Stimulated activated CD4-positive, alpha-beta T cell treated with anti-CD3 and anti-CD28 coated beads, Interleukin-1b, Interleukin-23, amount 100 ng/mL, for 24 hours (primary cell): Measurements from ENCODE around the gene ARL2BP.

Experiments
- DNase-seq, 4 experiments: peaks; one replicate each; pipeline ENCODE4 v3.0.0-alpha.2; 2020; ENCODE audit warnings: low read depth in 4 of 4, low spot score in 1 of 4

ARL2BP gene

DNA sequence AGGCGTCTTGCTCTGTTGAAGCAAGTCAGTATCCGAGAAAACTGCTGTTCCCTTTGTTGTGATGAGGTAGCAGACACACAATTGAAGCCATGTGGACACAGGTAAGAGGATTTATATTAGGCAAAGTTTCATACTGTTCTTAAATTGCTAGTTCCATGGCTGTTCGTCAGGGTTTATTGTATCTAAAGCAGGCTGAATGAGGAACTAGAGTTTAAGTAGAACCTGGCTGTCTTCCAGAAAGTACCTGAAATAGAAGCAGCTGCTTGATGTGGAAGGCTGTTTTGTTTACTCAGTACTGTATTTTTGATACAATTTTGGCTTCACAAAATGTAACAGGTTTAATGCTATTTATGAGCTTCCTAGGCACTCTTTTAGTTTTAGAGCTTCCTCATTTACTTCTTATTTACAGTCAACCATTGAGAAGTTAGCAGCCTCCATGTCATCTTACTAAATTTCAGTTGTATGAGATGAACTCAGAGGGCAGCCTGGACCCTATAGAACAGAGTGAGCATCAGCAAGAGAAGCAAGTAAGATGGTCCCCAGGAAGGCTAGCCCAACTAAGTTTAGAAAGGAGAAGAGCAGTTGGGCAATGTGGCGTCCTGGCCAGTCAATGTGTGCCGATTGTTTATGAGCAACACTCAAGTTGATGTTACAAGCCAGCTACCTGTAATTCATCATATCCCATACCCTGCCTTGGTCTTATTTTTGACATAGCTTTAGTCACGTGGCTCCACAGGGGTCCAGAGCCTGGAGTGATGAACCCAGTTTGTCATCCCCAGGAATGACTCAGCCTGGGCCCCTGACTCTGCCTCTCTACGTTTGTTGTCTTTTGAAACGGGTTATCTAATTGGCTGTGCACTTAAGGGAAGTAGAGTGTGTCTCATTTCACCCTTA, 9.7 kb upstream of the ARL2BP start:
- peak in 2 of 4 experiments; percentile 2 to 25 for DNase-seq

DNA sequence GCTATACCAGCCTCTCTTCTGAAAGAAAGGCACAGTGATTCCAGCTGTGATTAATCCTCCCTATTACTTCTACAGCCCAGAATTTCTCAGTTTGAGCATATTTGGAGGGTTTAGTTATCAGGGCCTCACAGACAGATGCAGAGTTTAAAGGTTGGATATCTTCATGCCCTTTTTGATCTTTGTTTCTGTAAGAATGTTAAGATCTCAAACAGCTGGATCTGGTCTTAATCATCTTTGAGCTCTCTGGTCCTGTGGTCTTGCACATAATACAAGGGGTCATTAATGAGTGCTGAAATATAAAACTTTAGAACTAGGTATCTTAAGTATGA, 9.1 kb upstream of the ARL2BP start:
- no peak for DNase-seq

DNA sequence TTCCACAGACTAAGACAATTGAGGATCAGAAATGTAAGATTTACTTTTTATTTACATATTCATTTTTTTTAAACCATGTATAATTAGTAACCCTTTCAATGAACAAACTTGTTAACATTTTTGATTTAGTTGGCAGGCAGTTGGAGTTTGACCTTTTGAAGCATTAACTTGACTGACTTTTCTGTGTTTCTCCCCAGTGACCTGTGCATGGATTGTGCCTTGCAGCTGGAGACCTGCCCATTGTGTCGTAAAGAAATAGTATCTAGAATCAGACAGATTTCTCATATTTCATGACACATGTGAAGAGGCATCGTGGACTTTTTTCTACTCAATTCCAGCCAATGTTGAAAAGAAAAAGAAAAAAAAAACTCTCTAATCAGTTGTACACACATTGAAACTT, 6.4 kb upstream of the ARL2BP start:
- DNase-seq, result no peak

DNA sequence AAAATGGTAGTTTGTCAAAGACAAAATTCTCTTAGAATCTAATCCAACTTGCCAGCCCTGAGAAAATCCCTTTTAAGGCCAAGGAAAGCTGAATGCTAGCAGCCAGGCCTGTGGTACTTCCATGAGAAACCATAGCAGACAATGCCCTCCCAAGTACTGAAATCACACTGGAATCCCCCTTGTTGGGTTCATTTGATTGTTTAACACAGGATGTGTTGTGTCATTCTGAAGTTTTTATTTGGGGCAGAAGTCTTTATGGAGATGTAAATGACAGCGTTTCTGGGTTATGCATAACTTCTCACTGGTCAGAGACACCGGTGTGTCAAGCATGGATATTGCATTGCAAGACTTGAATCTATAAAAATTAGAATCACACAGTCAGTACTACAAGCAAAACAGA, 6.0 kb upstream of the ARL2BP start:
- DNase-seq, result no peak

DNA sequence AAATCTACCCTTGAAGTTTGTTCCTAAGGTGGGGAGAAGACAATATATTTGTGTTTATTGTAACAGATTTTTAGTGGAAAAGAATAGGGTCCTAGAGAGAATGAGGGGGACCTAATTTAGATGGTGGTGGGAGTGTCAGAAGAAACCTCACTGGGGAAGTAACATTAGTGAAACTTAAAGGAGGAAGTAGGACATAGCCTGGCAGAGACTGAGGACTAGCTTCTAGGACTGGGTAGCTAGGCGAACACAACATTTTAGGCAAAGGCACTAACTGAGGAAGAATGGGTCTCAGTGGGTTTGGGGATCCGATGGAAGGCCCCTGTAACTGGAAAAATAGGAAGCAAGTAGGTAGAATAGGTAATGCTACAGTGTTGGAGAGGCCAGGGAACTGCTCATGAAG, 4.2 kb upstream of the ARL2BP start:
- no peak for DNase-seq

DNA sequence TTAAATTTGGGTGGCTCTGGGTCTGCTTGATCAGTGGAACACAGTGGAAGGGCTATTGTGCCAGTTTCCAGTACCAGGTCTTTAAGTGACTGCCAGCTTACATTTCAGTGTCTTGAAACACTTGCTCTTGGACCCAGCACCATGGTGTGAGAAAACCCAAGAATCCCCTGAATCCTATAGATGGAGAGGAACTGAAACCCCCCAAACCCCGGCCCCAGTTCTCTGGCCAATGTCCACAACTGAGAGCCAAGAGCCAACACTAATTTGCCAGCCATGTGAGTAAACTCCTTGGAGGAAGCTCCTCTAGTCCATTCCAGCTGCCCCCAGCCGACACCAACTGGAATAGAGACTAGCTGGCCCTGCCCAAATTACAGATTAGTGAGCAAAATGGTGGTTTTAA, 2.4 kb upstream of the ARL2BP start:
- no peak for DNase-seq

DNA sequence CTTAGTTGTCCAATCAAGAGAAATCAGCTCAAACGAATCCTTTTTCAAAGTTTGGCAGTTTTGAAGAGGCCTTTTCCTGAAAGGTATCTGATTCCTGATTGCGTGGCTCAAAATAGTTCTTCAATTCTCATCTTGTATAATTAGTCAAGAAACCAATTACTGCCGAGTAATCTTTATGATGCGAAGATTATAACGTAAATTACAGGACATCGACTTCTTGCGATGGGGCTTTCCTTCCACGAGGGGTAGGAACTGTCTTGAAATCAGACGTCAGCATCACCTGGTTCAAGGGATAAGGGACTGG, 644 bp upstream of the ARL2BP start:
- no peak for DNase-seq

DNA sequence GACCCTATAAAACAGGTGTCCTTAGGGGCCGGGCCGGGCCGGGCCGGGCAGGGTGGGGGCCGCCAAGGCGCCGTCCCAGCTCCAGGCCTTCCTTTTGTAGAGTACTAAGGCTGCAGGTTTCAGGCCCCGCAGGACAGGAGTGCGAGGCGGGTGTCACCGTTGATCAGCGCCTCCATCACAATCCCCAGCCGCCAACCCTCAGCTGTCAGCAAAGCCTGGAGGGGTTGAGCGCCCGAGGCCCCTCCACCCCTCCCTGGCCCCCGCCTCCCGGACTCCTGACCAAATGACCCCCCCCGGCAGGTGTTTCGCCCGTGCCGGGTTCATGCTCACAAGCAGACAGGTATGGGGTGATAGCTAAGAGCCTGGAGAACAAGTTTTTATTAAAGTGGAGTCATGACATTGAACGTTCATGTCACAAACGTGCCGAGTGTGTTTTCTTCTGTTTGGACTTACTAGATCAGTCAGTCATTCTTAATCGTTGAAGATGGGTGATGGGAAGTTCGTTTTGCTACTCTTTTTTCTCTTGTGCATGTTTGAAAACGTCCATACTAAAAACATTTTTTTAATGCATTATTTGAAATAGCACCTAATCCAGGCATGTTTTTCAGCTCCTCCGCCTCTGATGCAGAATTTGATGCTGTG, 534 bp downstream of the ARL2BP start:
- DNase-seq, result no peak

DNA sequence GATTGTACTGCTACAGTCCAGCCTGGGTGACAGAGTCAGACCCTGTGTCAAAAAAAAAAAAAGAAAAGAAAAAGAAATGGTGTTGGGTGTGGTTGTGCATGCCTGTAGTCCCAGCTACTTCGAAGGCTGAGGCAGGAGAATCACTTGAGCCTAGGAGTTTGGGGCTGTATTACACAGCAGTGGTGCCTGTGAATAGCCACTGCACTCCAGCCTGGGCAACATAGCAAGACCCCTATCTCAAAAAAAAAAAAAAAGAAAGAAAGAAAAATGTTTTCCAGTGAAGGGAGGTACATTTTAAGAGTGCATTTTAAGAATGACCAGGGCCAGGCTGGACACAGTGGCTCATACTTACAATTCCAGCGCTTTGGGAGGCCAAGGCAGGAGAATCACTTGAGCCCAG, 6.3 kb downstream of the ARL2BP start:
- DNase-seq, result no peak

DNA sequence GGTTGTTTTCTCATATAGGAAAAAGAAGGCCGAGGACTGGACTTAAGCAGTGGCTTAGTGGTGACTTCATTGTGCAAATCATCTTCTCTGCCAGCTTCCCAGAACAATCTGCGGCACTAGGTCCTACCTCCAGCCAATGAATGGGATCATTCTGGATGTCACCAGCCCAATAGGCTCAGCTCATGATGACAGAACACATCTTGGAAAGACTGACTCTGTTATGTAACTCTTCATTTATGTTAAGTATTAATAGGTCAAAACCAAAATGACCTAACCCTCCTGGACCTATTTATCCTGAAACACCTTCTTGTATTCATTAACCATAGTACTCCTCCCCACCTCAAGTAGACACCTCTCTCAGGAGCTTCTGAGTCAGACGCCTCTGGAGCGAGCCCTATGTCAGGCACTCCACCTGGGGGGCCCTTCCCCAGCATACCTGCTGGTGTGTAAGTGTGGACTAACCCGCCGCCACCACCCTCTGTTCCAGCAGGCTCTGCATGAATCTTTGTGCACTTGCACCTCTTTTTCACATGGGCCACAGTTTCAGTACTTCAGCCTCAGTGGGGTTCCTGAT, 7.2 kb downstream of the ARL2BP start:
- no peak for DNase-seq

DNA sequence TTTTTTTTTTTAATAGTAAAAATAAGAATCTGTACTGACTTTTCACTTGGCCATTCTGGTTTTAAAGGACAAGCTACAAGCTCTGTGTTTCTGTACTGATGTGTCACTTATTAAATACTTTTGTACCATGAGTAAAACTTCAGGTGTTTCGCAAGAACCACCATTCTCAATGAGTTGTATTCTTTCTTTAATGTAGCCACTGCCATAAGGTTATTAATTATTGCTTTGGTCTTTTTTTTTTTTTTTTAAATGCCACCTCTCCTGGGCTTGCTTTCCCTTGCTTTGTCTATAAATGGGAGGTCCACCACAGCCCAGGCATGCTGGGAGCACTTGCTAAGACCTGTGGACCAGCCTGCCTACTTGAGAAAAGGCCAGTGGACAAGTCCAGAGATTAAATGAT, 8.4 kb downstream of the ARL2BP start:
- no peak for DNase-seq

DNA sequence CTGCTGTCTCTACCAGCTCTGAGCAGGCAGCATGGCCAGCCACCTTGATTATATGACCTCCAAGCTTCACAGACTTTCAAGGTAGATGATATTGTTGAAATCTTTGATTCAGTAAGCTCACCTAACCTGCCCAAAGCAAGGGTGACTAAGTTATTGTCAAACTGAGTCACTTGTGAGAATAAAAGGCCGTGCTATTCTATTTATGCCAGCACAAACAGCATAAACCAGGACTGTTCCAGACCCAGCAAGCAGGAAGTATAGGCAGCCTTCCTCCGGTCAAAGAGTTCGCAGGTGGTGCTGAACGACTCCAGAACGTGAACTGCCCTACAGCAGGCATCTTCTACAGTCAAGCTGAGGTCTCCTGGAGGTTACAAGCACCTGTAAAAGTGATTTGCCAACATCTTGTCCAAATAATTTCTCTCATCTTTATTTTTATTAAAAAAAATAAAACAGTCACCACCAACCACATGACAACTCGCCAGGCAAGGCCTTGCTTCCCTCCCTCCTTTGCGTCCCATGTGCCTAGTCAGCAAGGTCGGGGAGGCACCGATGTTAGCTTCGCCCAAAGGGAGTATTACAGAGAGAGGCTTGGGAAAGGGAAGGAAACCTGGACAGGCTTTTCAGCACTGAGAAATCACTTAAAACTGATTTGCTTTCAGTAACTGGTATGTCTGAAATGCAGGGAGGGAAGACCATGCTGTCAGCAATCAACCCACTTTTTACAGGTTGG, 10.8 kb downstream of the ARL2BP start:
- no peak for DNase-seq

DNA sequence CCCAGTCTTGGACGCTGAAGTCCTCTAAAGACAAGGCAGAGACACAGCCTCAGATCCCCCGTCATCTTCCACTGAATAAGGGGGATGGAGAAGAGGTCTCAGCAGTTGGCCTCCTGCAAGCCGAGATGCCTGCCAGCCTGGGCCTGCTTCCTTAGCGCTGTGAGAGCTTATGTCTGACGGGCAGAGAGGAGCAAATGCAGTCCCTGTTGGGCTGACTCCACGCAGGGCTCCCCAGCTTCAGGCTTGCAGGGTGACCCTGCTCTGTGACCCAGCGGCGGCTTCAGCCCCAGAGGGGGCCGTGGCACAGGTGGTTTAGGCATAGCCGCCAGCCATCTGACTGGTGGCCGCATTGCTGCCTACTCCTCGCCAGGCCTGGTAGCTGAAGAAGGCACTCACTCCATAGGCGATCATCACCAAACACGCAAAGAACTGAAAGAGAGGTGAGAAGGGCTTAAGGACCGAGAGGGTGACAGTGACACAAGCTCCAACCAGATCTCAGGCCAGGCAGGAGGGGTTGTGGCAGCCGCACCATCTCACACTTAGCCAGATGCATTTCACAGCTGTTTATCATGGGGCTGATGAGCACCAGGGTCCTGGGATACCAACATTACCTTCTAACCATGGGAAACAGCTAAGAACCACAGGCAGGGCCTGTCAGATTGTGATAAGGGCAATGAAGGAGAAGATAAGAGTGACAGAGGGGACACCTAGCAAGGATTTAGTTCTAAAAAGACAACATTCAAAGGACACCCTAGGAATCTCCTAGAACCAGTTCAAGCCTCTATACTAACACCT, 11.7 kb downstream of the ARL2BP start:
- no peak for DNase-seq

DNA sequence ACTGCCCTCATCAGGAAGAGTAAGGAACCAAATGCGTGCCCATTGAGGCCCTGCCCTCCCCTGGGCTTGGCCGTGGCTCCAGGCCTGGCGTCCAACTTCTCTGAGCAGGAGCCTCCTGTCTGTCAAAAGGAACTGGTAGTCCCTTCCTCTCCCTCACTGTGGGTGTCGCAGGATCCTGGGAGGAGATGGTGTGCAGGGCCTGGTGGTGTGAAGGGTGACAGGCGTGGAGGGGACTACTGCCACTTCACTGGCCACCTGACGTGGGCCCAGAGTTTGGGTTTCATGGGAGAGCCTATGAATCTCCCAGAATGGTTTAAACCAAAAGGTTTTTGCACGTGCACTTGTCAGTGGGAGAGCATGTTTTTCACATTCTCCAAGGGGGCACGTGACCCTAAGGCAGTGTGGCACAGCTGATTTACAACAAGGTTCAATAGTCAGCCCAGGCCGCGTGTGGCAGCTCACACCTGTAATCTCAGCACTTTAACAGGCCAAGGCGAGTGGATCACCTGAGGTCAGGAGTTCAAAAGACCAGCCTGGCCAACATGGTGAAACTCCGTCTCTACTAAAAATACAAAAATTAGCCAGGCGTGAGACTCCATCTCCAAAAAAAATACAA, 12.5 kb downstream of the ARL2BP start:
- DNase-seq, result no peak

DNA sequence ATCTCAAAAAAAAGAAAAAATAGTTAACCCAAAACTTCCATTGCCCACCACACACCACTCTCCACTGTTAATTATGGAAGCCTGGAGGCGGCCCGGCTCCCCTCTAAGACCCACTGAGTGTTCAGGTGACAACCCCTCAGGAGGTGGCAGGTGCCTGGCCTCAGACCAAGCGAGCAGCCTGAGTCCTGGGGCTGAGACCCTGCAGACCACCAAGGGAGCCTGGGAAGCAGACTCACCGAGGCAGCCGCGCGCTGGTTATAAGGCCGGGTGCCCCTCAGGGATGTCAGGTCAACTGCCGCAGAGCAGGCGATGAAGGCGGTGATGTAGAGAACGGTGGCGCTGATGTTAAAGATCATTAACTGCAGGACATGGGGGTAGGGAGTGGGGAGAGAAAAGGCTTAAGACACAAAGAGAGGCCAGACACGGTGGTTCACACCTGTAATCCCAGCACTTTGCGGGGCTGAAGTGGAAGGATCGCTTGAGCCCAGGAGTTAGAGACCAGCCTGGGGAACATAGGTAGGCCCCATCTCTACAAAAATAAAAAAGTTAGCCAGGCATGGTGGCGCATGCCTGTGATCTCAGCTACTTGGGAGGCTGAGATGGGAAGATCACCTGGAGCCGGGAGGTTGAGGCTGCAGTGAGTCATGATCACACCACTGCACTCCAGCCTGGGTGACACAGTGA, 13.3 kb downstream of the ARL2BP start:
- DNase-seq, result no peak

DNA sequence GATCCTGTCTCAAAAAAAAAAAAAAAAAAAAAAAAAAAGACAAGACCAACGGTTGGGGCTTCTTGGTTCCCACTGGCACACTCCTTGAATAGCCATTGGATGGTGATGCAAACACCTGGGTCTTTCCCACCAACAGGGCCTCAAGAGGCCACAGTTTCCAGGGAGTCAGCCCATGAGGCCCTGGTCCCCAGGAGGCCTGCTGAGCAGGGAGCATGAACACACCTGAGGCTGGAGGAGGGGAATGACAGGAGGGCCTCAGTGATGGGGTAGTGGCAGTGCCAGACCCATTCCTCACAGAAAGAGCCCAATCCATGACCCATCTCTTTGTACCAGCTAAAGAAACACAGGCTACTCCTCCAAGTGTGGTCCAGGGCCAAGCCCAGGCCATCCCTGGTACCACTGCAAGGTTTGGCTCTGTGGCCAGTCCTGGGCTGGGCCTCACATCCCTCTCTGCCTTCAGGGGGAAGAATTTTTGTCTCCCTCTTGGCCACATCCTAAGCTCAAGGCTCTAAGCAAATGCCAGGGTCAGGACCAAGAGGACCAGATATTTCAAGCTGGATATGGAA, 13.9 kb downstream of the ARL2BP start:
- no peak for DNase-seq

DNA sequence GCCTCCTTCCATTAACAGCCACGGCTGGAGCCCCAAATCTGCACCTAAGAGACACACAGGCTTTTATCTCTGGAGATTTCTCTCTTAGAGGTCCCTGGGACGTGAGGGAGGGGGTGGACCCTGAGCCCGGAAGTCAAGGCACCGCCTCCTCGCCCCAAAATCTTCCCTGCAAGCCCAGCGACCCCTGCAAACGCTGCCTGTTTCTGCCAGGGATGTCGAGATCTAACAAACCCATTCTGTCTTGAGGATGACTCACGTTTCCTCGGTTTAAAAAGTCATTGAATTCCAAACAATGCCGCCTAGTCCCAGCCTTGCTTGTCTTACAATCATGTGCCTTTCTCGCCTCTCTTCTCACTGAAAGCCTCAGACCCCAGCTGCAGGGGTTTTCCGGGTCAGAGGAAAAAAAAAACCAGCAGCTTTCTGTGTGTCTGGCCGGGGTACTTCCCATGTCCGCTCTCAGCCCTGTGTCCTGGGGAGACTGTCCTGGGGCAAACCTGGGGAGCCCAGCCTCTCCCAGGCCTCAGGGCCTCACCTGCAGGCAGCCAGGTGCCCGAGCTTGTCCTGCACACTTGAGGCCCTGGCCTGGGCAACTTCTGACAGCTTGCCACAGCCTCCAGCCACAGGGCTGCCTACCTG, 15.4 kb downstream of the ARL2BP start:
- no peak for DNase-seq

DNA sequence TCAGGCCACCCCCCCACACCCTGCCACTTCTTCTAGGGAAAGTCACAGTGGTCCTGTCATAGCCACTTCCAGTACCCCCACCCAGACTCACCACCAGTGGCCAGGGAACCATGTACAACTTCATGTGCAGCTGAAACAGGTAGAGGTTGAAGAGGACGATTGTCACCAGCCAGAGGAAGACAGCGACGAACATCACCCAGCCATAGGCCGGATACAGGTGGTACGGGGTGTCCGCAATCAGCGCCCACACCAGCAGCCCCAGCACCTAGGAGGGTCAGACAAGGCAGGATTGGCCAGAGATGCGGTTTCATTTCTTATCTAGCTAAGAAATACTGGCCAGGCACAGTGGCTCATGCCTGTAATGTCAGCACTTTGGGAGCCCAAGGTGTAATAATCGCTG, 16.7 kb downstream of the ARL2BP start:
- DNase-seq, result no peak

DNA sequence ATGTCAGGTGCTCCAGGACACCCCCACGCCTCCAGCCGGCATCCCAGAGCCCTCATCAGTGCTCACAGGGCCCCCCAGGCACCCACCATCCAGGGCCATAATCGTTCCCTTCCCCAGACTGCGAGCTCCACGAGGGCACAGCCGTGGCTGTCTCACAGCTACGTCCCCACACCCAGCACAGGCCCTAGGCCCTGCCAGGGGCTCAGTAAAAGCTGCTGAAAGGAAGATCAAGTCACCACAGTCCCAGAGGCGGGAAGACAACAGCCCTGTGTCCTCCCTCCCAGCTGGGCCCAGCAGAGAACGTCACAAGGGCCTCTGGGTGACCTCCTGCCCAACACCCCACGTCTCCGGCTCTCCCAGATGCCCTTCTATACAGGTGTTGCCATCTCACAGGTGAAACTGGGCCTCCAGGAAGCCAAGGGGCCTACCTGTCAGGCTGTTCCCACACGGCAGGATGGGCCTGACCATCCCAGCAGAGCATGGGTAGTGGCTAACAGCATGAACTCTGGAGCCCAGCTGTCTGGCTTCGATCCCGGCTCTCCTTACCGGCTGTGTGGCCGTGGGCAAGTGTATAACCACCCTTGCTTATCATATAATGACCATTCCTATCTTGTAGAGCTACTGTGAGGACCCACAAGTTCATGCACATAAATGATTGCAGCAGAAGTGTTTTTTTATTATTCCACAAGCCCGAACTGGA, 17.9 kb downstream of the ARL2BP start:
- DNase-seq, result no peak
